Measurements from ENCODE around the gene CDC42BPG.
A peak's percentile ranks its signal among the peaks of the same experiment; 100 is the strongest.
"Not testable (repeated sequence)": the region's sequence is repeated elsewhere in the genome, so short reads cannot be mapped to it uniquely, and the experiment has no call there.

Gene CDC42BPG

DNA sequence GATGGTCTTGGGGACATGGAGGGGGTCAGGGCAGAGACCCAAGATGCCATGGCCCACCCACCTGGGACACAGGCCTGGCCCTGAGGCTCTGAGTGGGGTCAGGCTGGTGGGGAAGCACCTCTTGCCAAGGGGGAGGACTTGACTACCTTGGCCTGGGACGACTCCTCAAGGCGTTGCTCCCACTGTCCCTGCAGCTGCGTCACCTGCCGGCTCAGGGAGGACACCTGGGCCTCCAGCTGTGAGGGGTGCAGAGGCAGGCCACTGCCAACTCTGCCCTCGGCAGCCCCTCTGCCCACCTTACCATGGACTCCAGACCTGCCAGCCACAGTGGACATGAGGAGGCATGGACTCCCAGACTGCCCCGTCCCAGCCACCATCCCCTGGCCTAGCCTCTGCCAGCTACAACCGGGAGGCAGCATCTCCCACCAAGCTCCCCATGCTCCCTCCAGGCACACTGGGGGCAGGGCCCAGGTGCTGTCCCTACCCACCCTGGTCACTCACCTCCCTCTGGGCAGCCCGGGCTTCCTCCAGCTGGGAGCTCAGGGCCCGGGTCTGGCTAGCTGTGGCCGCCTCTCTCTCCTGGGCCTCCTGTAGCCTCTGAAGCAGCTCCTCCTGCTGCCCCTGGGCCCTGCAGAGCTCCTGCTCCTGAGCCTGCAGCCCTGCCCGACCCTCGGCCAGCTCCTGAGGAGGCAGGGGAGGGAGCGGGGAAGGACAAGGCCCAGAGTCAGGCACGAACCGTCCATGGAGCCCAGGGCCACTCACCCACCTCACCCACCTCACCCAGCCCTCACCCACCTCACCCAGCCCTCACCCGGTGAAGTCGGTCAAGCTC lies 8.6 kb downstream of the CDC42BPG start:
- no peak for DNase-seq (ENCODE audit: low read depth)

DNA sequence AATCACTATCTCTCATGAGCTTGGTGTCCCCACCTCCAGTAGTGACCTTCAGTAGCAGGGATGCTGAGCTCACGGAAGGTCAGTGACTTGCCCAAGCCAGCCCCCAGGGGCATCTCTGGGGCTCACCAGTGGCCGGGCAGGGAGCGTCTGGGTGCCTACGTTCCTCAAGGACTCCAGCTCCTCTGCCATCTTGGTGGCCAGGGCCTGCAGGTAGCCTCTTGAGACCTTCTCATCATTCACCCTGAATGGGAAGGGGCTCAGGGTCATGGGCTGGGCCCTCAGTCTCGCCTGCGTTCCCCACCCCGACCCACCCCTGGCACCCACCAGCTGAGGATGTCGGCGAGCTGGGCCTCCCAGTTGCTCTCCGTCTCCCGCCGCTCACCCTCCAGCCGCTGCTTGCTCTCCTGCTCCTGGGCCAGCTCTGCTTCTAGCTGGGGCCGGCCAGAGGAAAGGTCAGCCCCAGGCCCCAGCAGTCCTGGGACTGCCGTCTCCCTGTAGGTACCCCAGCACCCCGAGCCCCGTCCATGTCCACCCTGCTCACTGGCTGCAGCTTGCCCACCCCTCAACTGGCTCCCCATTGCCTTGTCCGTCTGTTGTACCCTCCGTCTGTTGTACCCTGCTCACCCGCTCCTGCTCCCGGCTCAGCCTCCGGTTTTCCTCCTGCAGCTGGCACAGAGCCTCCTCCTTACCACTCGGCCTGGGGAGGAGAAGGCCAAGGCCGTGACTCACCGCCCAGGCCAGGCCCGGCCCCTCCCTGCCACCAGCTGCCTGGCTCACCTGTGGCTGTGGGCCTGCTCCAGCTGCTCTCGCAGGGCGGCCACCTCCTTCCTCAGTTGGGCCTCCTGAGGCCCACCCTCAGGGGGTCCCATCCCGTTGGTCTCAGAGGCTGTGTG lies 9.5 kb downstream of the CDC42BPG start:
- no peak for DNase-seq (ENCODE audit: low read depth)

- DNase-seq (ENCODE audit: low read depth), result no peak
These were observed 10.3 kb downstream of the CDC42BPG start for GRCh38 chr11:64834031-64834722.

DNA sequence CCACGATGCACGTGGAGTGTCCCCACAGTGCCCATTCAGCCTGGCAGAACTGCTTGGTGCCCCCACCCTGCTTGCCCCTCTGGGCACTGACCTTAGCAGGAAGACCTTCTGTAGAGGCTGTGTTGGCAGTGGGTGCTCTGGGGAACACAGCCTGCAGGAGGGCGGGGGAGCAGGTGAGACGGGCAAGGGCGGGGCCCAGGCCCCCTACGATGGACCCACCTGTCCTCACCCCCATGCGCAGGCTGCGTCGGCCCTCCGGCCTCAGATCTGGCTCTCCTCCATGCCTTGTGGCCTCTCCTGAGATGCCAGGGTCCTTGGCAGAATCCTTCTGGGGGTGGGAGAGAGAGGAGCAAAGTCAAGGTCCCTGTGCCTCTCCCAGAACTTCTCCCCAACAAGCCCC lies 10.9 kb downstream of the CDC42BPG start:
- DNase-seq (ENCODE audit: low read depth), result no peak

- no peak for DNase-seq (ENCODE audit: low read depth)
These were observed 11.3 kb downstream of the CDC42BPG start for GRCh38 chr11:64833198-64833502.

DNA sequence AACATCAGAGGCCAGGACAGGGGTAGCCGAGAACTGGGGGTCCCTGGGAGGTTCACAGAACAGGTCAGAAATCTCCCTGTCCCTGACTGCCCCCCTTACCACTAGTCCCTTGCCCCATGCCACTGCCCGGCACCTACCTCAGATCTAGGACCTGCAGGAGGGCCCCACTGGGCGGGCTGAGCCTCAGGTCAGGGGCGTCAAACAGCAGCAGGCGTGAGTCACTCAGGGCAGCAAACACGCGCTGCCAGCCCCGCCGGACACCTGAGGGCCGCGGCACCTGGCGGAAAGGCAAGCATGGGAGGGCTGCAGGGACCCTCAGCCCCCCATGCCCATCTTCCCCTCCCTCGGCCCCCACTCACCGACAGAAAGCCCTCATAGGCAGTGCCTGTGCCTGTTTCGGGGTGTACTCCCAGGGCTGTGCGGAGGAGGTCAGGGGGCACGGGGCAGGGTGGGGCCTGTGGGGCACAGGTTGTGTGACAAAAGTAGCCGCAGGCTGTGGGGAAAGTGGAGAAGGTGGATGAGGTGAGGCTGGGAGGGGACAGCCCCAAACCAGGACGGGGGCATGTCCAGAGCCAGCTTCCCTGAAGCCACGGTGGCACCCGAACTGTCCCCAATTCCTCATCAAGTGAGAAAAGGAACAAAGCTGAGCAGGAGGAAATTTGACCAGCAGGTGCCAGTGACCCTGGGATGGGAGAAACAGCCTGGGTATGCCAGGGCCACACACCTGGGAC lies 11.8 kb downstream of the CDC42BPG start:
- no peak for DNase-seq (ENCODE audit: low read depth)

GRCh38 chr11:64831411-64831891 lies 13.0 kb downstream of the CDC42BPG start:
- DNase-seq (ENCODE audit: low read depth), result no peak

GRCh38 chr11:64829536-64830251 lies 14.8 kb downstream of the CDC42BPG start:
- no peak for DNase-seq (ENCODE audit: low read depth)

DNA sequence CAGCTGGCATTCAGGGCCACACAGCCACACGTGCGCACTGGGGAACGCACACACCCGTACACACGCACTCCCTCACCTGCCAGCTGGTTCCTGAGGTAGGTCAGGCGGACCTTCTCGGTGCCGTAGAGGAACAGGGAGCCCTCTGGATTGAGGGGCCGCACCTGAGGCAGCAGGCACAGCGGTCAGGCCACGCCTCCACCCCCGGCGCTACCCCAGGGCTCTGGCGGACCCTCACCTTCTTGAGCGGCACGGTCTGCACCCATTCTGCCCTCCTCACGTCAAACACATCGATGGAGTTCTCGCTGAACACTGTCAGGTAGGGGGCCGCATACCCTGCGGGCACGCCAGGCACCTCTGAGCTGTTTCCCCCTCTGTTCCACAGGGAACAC lies 17.0 kb downstream of the CDC42BPG start:
- DNase-seq (ENCODE audit: low read depth), result no peak

GRCh38 chr11:64826578-64827450 lies 17.6 kb downstream of the CDC42BPG start:
- DNase-seq (ENCODE audit: low read depth), result no peak

- no peak for DNase-seq (ENCODE audit: low read depth)
These were observed 18.4 kb downstream of the CDC42BPG start for GRCh38 chr11:64826062-64826461.

DNA sequence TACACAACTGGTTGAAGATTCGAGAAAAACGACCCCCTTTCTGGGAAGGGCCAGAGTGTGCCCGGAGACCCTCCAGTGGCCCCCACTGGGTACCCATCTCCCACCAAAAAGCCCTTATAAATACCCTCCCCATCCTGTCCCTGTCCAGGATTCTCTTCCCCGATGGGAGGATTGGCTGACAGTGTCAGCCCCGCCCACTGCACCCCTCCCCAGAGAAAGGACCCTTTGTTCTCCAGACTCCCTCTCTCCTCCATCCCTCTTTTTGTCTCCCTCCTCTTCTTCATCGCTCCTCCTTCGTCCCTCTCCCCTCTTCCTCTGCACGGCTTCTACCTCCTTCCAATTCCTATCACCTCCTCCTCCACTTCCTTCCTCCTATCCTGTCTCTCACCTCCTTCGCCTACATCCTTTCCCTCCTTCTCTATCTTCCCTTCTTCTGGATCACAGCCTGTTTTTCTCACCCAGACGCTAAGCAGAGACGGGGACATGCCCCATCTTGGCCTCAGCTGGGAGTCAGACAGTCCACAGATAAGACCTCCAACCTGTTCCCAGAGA lies 20.8 kb downstream of the CDC42BPG start:
- no peak for DNase-seq (ENCODE audit: low read depth)

- no peak for DNase-seq (ENCODE audit: low read depth)
These were observed 27.0 kb downstream of the CDC42BPG start for GRCh38 chr11:64817476-64817875.

DNA sequence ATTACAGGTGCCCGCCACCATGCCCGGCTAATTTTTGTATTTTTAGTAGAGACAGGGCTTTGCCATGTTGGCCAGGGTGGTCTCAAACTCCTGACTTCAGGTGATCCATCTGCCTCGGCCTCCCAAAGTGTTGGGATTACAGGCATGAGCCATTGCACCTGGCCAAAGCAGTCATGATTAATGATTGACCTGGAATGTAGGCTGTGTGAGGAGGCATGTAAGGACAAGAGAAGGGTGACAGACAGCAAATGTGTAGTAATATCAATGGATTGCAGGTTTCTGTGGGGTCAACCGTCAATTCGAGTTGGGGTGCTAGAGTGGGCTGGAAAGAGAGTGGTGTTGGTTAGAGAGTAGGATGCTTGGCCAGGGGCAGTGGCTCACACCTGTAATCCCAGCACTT lies 29.0 kb downstream of the CDC42BPG start:
- not testable (repeated sequence) for DNase-seq (ENCODE audit: low read depth)

DNA sequence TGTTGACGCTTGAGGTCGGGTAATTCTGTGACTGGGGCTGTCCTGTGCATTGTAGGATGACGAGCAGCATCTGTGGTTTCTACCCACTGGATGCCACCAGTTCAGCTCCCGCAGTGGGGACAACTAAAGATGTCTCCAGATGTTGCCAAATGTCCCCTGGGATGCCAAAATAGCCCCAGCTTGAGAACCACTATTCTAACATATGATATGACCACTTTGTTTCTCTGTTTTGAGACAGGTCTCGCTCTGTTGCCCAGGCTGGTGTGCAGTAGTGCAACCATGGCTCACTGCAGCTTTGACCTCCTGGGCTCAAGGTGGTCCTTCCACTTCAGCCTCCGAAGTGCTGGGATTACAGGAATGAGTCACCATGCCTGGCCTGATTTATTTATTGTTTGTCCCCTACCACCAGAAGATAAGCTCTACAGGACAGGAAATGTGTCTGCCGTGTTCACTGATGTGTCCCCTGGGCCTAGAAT lies 29.7 kb downstream of the CDC42BPG start:
- no peak for DNase-seq (ENCODE audit: low read depth)

DNA sequence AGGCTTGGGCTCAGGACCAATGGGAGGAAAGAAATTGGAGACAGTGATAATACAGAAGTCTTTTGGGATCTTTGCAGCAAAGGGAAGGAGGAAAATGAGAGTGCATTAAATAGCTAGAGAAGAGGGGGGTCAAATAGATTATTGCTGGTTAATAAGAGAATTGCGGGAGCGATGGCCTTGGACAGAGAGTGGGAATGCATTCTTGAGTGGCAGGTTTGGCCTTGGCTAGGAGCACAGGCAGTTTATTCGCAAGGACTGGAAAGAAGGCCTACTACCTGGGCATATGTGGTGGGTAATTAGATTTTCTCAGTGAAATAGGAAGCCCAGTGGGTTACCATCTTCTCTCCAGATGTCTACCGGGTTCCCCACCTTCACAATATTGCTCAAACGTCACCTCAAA lies 30.6 kb downstream of the CDC42BPG start:
- no peak for DNase-seq (ENCODE audit: low read depth)

- no peak for DNase-seq (ENCODE audit: low read depth)
These were observed 33.6 kb downstream of the CDC42BPG start for GRCh38 chr11:64810891-64811272.

DNA sequence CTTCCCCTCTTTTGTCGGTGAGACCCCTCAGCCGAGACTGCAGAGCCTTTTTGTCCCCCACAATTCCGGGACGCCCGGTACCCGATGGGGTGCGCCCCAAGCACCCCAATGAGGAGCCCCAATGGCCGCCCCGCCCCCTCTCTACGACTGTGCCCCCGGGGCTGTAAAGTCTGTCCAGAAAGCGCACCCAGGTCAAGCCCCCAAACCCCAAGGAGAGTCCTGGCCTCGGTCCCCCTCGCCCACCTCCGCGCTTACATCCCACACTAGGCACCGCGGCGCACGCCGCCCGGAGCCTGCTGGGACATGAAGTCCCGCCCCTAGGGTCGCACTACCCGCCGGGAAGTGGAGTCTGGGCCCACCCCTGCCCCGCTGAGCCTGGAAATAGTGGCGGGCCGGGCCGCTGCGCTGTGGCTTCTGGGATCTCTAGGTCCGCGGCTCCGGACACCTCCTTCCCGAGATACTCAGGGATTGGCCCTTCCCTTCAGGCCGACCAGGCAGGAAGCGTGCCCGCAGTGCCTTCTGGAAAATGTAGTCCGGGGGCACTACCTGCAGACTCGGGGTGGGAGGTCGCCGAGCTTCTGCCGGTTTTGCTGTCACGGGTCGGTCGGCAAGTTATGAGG lies 34.1 kb downstream of the CDC42BPG start, which contains the start of gene MEN1:
TSS of gene MEN1 (minus strand) at position 281 of the 620 bp plus-strand sequence. CDS start 442 bp downstream, outside the sequence.
- peak; percentile 76 for DNase-seq (ENCODE audit: low read depth)

DNA sequence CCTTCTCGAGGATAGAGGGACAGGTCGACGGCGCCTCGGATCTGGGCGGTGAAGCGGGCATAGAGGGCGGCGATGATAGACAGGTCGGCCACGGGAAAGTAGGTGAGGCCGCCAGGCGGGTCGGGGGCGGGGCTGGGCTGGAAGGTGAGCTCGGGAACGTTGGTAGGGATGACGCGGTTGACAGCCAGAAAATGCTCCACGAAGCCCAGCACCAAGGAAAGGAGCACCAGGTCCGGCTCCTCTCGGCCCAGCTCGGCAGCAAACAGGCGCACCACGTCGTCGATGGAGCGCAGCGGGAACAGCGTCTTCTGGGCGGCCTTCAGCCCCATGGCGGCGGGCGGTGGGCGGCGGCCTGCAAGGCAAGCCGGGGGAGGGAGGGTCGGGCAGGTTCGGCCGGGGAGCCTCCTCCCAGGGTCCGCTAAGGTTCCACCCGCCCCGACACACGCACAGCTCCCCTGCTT lies 34.6 kb downstream of the CDC42BPG start:
- DNase-seq (ENCODE audit: low read depth), result no peak

All from GM04503 (cell line).